Mesenchymal stem cell (in vitro differentiated cells and primary cell): Measurements from ENCODE around the gene APCDD1.
"Not testable (repeated sequence)": the region's sequence is repeated elsewhere in the genome, so short reads cannot be mapped to it uniquely, and the experiment has no call there.

Source experiments
- DNase-seq: peaks from one replicate; pipeline ENCODE4 v3.0.0-alpha.2; 2013
- H2AFZ ChIP-seq: one replicate; pipeline ENCODE4 v1.6.1; 2013; ENCODE audit warnings: low read depth, mild to moderate bottlenecking, control low read depth, inconsistent platforms, low read length, moderate library complexity
- H2AK5ac ChIP-seq: 2 replicates; pipeline ENCODE4 v1.6.1; 2013; ENCODE audit warnings: low read length, moderate library complexity, mild to moderate bottlenecking, inconsistent platforms; ENCODE audit not compliant: severe bottlenecking
- H2BK120ac ChIP-seq: one replicate; pipeline ENCODE4 v1.6.1; 2013; ENCODE audit warnings: low read depth, mild to moderate bottlenecking, inconsistent platforms, low read length, moderate library complexity
- H2BK12ac ChIP-seq, 2 experiments: one replicate each; pipeline ENCODE4 v1.6.1; 2013; ENCODE audit warnings: inconsistent platforms in 2 of 2, low read length in 2 of 2, mild to moderate bottlenecking in 2 of 2, moderate library complexity in 2 of 2, control low read depth in 1 of 2
- H2BK15ac ChIP-seq: one replicate; pipeline ENCODE4 v1.6.1; 2013; ENCODE audit warnings: mild to moderate bottlenecking, low read depth, inconsistent platforms; ENCODE audit not compliant: poor library complexity, severe bottlenecking
- H2BK5ac ChIP-seq: 2 replicates; pipeline ENCODE4 v1.6.1; 2013; ENCODE audit warnings: low read depth, mild to moderate bottlenecking, low read length, control low read depth, inconsistent platforms; ENCODE audit not compliant: poor library complexity, severe bottlenecking
- H3K14ac ChIP-seq, 2 experiments: one replicate each; pipeline ENCODE4 v1.6.1; 2013; ENCODE audit warnings: inconsistent platforms in 2 of 2, low read length in 2 of 2, control low read depth in 1 of 2, mild to moderate bottlenecking in 1 of 2, moderate library complexity in 1 of 2
- H3K18ac ChIP-seq, 2 experiments: one replicate each; pipeline ENCODE4 v1.6.1; 2013; ENCODE audit warnings: inconsistent platforms in 2 of 2, low read length in 2 of 2, control low read depth in 1 of 2, low read depth in 1 of 2, mild to moderate bottlenecking in 1 of 2
- H3K23ac ChIP-seq, 2 experiments: one replicate each; pipeline ENCODE4 v1.6.1; 2013; ENCODE audit warnings: inconsistent platforms in 2 of 2, low read length in 2 of 2, mild to moderate bottlenecking in 2 of 2, moderate library complexity in 2 of 2, control low read depth in 1 of 2
- H3K27ac ChIP-seq: 2 replicates; pipeline ENCODE4 v1.5.1; 2013; ENCODE audit warnings: mild to moderate bottlenecking, moderate library complexity, low read length, control low read depth, inconsistent platforms; ENCODE audit not compliant: poor library complexity, severe bottlenecking
- H3K27me3 ChIP-seq, 2 experiments: 2 replicates each; pipeline versions ENCODE4 v1.6.1 to v1.7.0; 2013; ENCODE audit warnings: low read length in 2 of 2, mild to moderate bottlenecking in 2 of 2, moderate library complexity in 2 of 2, control low read depth in 1 of 2, inconsistent platforms in 1 of 2; ENCODE audit not compliant: control insufficient read depth in 1 of 2, insufficient read depth in 1 of 2
- H3K36me3 ChIP-seq, 2 experiments: 2 replicates each; pipeline versions ENCODE4 v1.6.1 to v1.7.0; 2013; ENCODE audit warnings: low read length in 2 of 2, control low read depth in 1 of 2, inconsistent platforms in 1 of 2, low read depth in 1 of 2, mild to moderate bottlenecking in 1 of 2; ENCODE audit not compliant: insufficient read depth in 2 of 2, control insufficient read depth in 1 of 2
- H3K4ac ChIP-seq, 2 experiments: one replicate each; pipeline ENCODE4 v1.6.1; 2013; ENCODE audit warnings: inconsistent platforms in 2 of 2, low read length in 2 of 2, mild to moderate bottlenecking in 2 of 2, moderate library complexity in 2 of 2, control low read depth in 1 of 2, low read depth in 1 of 2
- H3K4me1 ChIP-seq: 2 replicates; pipeline ENCODE4 v1.6.1; 2013; ENCODE audit warnings: low read depth, low read length, control low read depth; ENCODE audit not compliant: control insufficient read depth, insufficient read depth
- H3K4me2 ChIP-seq: 2 replicates; pipeline ENCODE4 v1.6.1; 2013; ENCODE audit warnings: low read length, mild to moderate bottlenecking, inconsistent platforms; ENCODE audit not compliant: poor library complexity, severe bottlenecking
- H3K4me3 ChIP-seq, 2 experiments: 2 replicates each; pipeline versions ENCODE4 v1.5.1 to v1.7.0; 2013; ENCODE audit warnings: low read length in 2 of 2, mild to moderate bottlenecking in 2 of 2, control low read depth in 1 of 2, low read depth in 1 of 2; ENCODE audit not compliant: insufficient read depth in 1 of 2
- H3K79me1 ChIP-seq: replicated peaks from 2 replicates; pipeline ENCODE4 v1.6.1; 2013; ENCODE audit warnings: mild to moderate bottlenecking, control low read depth, low read length, inconsistent platforms; ENCODE audit not compliant: poor library complexity, severe bottlenecking
- H3K9ac ChIP-seq: 2 replicates; pipeline ENCODE4 v1.7.0; 2013; ENCODE audit warnings: mild to moderate bottlenecking, low read length, moderate library complexity
- H3K9me3 ChIP-seq: 2 replicates; pipeline ENCODE4 v1.7.0; 2013; ENCODE audit warnings: mild to moderate bottlenecking, low read length; ENCODE audit not compliant: control insufficient read depth
- H4K8ac ChIP-seq: one replicate; pipeline ENCODE4 v1.6.1; 2013; ENCODE audit warnings: inconsistent platforms, mild to moderate bottlenecking, low read length, moderate library complexity
- H4K91ac ChIP-seq: one replicate; pipeline ENCODE4 v1.6.1; 2013; ENCODE audit warnings: mild to moderate bottlenecking, low read length, inconsistent platforms
- WGBS: methylation state at CpG from one replicate; pipeline ENCODE4 v1.1.7; 2013; ENCODE audit warnings: mixed read lengths; 5-methylcytosine and 5-hydroxymethylcytosine counted together

The APCDD1 gene

DNA sequence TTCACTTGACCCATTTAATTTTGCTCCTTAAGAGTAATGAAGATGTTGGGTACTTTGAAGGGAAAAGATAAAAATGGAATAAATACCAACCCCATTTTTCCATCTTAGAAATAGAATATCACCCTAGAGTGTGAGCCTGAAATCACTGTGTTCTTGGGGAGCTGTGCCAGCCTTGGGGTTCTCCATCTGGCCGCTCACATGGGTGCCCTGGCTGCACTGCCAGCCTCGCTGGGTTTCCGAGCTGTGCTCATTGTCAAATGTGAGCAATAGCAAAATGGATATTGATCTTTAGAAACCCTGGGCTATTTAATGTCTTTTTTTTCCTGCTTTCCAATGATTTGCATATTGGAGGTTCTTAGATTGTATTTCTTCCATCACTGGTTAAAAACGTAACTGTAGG, 9.3 kb downstream of the APCDD1 start:
- H3K14ac ChIP-seq, result no peak overlapping the region
- H4K8ac ChIP-seq, result no peak overlapping the region
- no peak overlapping the region for H2AK5ac ChIP-seq
- H3K18ac ChIP-seq, result no peak overlapping the region
- 85% methylated on average over 4 of the region's 4 CpGs for WGBS
- H3K4me2 ChIP-seq, result no peak overlapping the region
- no peak for DNase-seq
- H3K27me3 ChIP-seq, result peaks cover 0 to 38% of the 10 kb centered on the region in 2 experiments
- H2BK5ac ChIP-seq, result no peak overlapping the region
- H2BK12ac ChIP-seq, result no peak overlapping the region
- no peak overlapping the region for H4K91ac ChIP-seq
- no peaks in the 10 kb centered on the region for H3K4me1 ChIP-seq
- no peaks in the 10 kb centered on the region for H3K9me3 ChIP-seq
- H3K4me3 ChIP-seq, result no peak overlapping the region
- H3K9ac ChIP-seq, result no peak overlapping the region
- H2BK120ac ChIP-seq, result no peak overlapping the region
- H3K36me3 ChIP-seq, result peaks cover 0 to 4% of the 10 kb centered on the region in 2 experiments
- H2BK15ac ChIP-seq, result no peak overlapping the region
- H3K27ac ChIP-seq, result no peak overlapping the region
- H3K4ac ChIP-seq, result no peak overlapping the region
- H3K23ac ChIP-seq, result no peak overlapping the region
- no peak overlapping the region for H2AFZ ChIP-seq
- H3K79me1 ChIP-seq, result no peaks in the 10 kb centered on the region

DNA sequence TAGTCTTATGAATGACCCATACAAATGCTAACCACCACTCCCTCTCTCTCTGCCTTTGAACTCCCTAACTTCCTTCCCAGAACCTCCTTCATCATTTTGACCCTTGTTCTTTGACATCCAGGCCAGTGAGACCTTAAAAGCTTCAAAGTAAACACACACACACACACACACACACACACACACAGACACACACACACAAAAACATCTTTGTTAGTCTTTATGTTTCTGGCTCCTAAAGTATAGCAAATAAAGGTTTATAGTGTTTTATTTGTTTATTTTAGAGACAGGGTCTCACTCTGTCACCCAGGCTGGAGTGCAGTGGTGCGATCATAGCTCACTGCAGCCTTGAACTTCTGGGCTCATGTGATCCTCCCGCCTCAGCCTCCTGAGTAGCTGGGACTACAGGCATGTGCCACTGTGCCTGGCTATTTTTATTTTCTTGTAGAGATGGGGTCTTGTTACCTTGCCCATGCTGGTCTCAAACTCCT, 9.8 kb downstream of the APCDD1 start:
- DNase-seq, result not testable (repeated sequence)

DNA sequence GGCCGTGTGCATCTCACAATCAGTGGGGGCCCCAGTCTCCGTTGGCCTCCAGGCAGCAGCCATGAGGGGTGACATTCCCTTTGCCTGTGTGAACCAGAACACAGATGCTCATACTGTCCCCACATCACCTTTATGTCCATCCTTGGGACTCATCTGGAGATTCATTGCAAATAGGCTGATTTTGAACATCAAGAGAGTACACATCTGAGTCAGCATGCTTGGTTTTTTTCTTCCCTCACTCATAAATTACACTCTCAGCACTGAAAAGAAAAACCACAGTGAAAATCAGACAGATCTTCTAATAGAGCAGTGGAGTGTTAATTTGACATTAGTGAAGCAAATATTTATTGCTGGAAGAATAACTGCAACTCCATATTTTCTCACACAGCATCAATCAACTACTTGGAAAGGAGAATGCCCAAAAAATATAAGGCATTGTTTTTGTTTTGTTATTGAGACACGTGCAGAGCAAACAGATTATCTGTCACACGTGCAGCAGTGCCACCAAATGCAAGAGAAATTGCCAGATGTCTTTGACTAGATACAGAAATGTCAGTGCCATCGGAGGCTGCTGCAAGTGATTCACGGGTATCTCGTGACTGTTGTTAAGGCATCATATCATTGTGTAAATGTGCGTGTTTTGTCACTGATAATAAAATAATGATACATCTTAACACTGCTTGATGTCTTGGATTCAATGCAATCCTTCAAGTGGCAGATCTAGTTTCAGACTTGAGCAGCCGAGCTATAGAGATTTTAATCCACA, 10.9 kb downstream of the APCDD1 start:
- Histone ChIP-seq H2BK5ac (no peak overlapping the region), H2AK5ac (no peak overlapping the region), H3K4me2 (no peak overlapping the region), H4K91ac (no peak overlapping the region), H3K4me3 (no peak overlapping the region), H2BK15ac (no peak overlapping the region), H2BK120ac (no peak overlapping the region), H2AFZ (no peak overlapping the region), H3K9me3 (no peaks in the 10 kb centered on the region), H3K79me1 (no peaks in the 10 kb centered on the region), H3K14ac (peak overlapping the region in 1 of 2 experiments; percentile 48), H2BK12ac (peak overlapping the region in 1 of 2 experiments; percentile 54), H3K23ac (no peak overlapping the region), H3K4me1 (no peaks in the 10 kb centered on the region), H3K36me3 (peaks cover 0 to 4% of the 10 kb centered on the region in 2 experiments), H3K9ac (no peak overlapping the region), H4K8ac (no peak overlapping the region), H3K4ac (peak overlapping the region in 1 of 2 experiments; percentile 9), H3K27ac (no peak overlapping the region), H3K27me3 (peaks cover 0 to 36% of the 10 kb centered on the region in 2 experiments), H3K18ac (peak overlapping the region in 1 of 2 experiments; percentile 8)
- peak; percentile 16 for DNase-seq
- WGBS, result 70% methylated on average over 5 of the region's 9 CpGs

More for the DNA sequence above, 9.8 kb downstream of the APCDD1 start:
- H3K4ac ChIP-seq, H3K18ac ChIP-seq, H3K14ac ChIP-seq, H3K4me3 ChIP-seq, H3K79me1 ChIP-seq, H3K4me2 ChIP-seq, H3K4me1 ChIP-seq, H2AK5ac ChIP-seq, H2BK120ac ChIP-seq, H3K23ac ChIP-seq, H2AFZ ChIP-seq, H2BK5ac ChIP-seq, H3K27ac ChIP-seq, H3K9ac ChIP-seq, H4K91ac ChIP-seq, H4K8ac ChIP-seq, H3K9me3 ChIP-seq, H2BK12ac ChIP-seq, H2BK15ac ChIP-seq, H3K36me3 ChIP-seq: not testable (repeated sequence)
- peaks cover 0 to 33% of the 10 kb centered on the region in 2 experiments for H3K27me3 ChIP-seq
- WGBS, result 100% methylated on average over 2 of the region's 2 CpGs

DNA sequence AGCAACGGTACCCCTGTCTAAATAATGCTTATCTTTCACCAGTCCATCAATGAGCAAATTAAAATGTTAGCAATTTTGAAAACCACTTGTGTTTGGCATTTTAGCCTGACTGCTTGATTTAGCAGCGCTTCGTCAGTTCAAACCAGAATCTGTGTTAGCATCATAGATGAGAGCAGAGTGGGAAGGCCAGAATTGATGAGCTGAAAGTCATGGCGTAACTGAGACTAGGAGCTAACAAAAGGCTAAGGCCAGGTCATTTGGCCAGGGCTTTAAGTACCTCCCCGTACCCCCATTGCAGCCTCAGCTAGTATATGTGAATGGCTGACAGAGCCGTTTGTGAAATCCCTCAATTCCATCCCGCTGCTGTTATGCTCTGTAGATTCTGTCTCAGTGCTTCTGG, 16.0 kb downstream of the APCDD1 start:
- no peak overlapping the region for H3K18ac ChIP-seq
- H2AFZ ChIP-seq, result no peak overlapping the region
- DNase-seq, result no peak
- no peak overlapping the region for H3K9ac ChIP-seq
- H2BK12ac ChIP-seq, result no peak overlapping the region
- H3K4ac ChIP-seq, result no peak overlapping the region
- H2BK5ac ChIP-seq, result no peak overlapping the region
- H3K4me1 ChIP-seq, result no peaks in the 10 kb centered on the region
- H4K91ac ChIP-seq, result no peak overlapping the region
- no peak overlapping the region for H4K8ac ChIP-seq
- no peak overlapping the region for H3K4me3 ChIP-seq
- peaks cover 0 to 4% of the 10 kb centered on the region in 2 experiments for H3K36me3 ChIP-seq
- H3K9me3 ChIP-seq, result no peaks in the 10 kb centered on the region
- no peak overlapping the region for H3K4me2 ChIP-seq
- no peak overlapping the region for H2AK5ac ChIP-seq
- no peak overlapping the region for H3K27ac ChIP-seq
- H2BK120ac ChIP-seq, result no peak overlapping the region
- WGBS, result 95% methylated on average over 7 of the region's 7 CpGs
- H2BK15ac ChIP-seq, result no peak overlapping the region
- H3K23ac ChIP-seq, result no peak overlapping the region
- peaks cover 0 to 26% of the 10 kb centered on the region in 2 experiments for H3K27me3 ChIP-seq
- no peak overlapping the region for H3K14ac ChIP-seq
- H3K79me1 ChIP-seq, result no peaks in the 10 kb centered on the region
